Measurements from ENCODE around the gene PTPN11.
"Not testable (repeated sequence)": the region's sequence is repeated elsewhere in the genome, so short reads cannot be mapped to it uniquely, and the experiment has no call there.

DNA sequence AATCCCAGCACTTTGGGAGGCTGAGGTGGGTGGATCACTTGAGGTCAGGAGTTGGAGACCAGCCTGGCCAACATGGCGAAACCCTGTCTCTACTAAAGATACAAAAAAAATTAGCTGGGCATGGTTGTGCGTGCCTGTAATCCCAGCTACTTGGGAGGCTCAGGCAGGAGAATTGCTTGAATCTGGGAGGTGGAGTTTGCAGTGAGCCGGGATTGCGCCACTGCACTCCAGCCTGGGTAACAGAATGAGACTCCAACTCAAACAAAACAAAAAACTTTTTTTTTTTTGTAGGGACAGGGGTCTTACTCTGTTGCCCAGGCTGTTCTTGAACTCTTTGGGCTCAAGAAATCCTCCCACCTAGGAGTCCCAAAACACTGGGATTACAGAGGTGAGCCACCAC lies 3.3 kb upstream of the PTPN11 start:
- not testable (repeated sequence) for TF ChIP-seq CTCF (conservative IDR thresholded peaks at IDR 0.05; ENCODE audit: low read depth in 2 of 2); POLR2AphosphoS5 (IDR thresholded peaks at IDR 0.05; ENCODE audit: low read depth); EZH2phosphoT487 (IDR thresholded peaks at IDR 0.05; ENCODE audit: unreplicated experiment)
